Panc1 (cell line): ENCODE measurements around the gene GPATCH8. TPM values are rescaled to one million over a fixed set of nuclear protein-coding genes. Genes with fewer than 3 reads are reported as not detected.

Experiments
- ATAC-seq: fragments of 200-7000 bp; cut with Tn5 transposase; 2 replicates; pipeline ENCODE4 v1.9.1; 2020; ENCODE audit warnings: mild to moderate bottlenecking, moderate library complexity
- BruUV-seq: library from RNA; stranded (reverse); fragments of 400-500 nt; replicated peaks from 2 replicates; lab custom pipeline; 2021; lab: Mats Ljungman, UMichigan
- CTCF ChIA-PET: fragments of 300-600 bp; sonication (Branson Sonifier 250); formaldehyde crosslinking; loops from one replicate; lab custom pipeline; 2022; ENCODE audit warnings: antibody characterized with exemption; lab: Charles Lee
- POLR2A ChIA-PET: fragments of 300-600 bp; sonication (Branson Sonifier 250); formaldehyde crosslinking; loops from one replicate; lab custom pipeline; 2022; ENCODE audit warnings: antibody characterized with exemption; lab: Charles Lee
- DNase-seq: peaks from one replicate; pipeline ENCODE4 v3.0.0-alpha.2; 2010; ENCODE audit warnings: low read depth, low spot score
- H3K27ac ChIP-seq: 2 replicates; pipeline ENCODE4 v1.5.1; 2011; ENCODE audit warnings: mild to moderate bottlenecking, low read length, inconsistent platforms
- H3K27me3 ChIP-seq: fragments of 200-500 bp; sonication (Bioruptor generic); 2 replicates; pipeline ENCODE4 v1.6.0; 2014; ENCODE audit warnings: low read length, inconsistent platforms; ENCODE audit not compliant: control insufficient read depth, insufficient read depth
- H3K36me3 ChIP-seq: fragments of 200-500 bp; sonication (Bioruptor generic); 2 replicates; pipeline ENCODE4 v1.5.1; 2014; ENCODE audit warnings: inconsistent platforms, mild to moderate bottlenecking, low read length, moderate library complexity; ENCODE audit not compliant: control insufficient read depth, insufficient read depth
- H3K4me1 ChIP-seq: 2 replicates; pipeline ENCODE4 v1.5.1; 2011; ENCODE audit warnings: inconsistent platforms, mild to moderate bottlenecking, low read length, moderate library complexity; ENCODE audit not compliant: control insufficient read depth, insufficient read depth
- H3K4me3 ChIP-seq, 2 experiments: 2 replicates each; pipeline ENCODE4 v1.5.1; 2011 to 2012; ENCODE audit warnings: low read depth in 2 of 2, low read length in 2 of 2, mild to moderate bottlenecking in 2 of 2, inconsistent platforms in 1 of 2, moderate library complexity in 1 of 2
- H3K9me3 ChIP-seq: fragments of 200-500 bp; sonication (Bioruptor generic); 2 replicates; pipeline ENCODE4 v1.5.1; 2014; ENCODE audit warnings: low read depth, mild to moderate bottlenecking, inconsistent platforms, low read length, moderate library complexity; ENCODE audit not compliant: control insufficient read depth, insufficient read depth
- SIN3A ChIP-seq: IDR thresholded peaks from 2 replicates; pipeline ENCODE4 v1.6.1; 2012; ENCODE audit warnings: low read depth, mild to moderate bottlenecking, low read length, moderate library complexity, borderline replicate concordance; ENCODE audit not compliant: insufficient read depth
- in situ Hi-C: cut with HindIII; loops from 2 replicates; pipeline ENCODE4 v1.10.0; 2016; ENCODE audit warnings: low sequenced_read_pairs, low pct_unique_long_range_greater_than_20kb
- intact Hi-C: fragments of 100-400 bp; cut with micrococcal nuclease; formaldehyde crosslinking; loops from one replicate; pipeline ENCODE4 v1.10.0; 2022; ENCODE audit not compliant: unreplicated experiment
- total RNA-seq: library from RNA; stranded (reverse); gene quantifications from one replicate; pipeline ENCODE4 v1.2.1, GENCODE V29; 2021; ENCODE audit not compliant: unreplicated experiment
- TF ChIP-seq, protein P1 (sequence below), 2 experiments: IDR thresholded peaks; 2 replicates each; pipeline ENCODE4 v1.6.1; 2011 to 2012; ENCODE audit warnings: low read depth in 2 of 2, control low read depth in 1 of 2, low read length in 1 of 2, mild to moderate bottlenecking in 1 of 2, moderate library complexity in 1 of 2; ENCODE audit not compliant: insufficient read depth in 1 of 2
- TF ChIP-seq, protein P2 (sequence below): fragments of 450-650 bp; IDR thresholded peaks from 2 replicates; pipeline ENCODE4 v1.5.1; 2017; ENCODE audit warnings: mild to moderate bottlenecking

Gene GPATCH8
- total RNA-seq, 1 experiment from 2014 or later: 30.8 TPM

DNA sequence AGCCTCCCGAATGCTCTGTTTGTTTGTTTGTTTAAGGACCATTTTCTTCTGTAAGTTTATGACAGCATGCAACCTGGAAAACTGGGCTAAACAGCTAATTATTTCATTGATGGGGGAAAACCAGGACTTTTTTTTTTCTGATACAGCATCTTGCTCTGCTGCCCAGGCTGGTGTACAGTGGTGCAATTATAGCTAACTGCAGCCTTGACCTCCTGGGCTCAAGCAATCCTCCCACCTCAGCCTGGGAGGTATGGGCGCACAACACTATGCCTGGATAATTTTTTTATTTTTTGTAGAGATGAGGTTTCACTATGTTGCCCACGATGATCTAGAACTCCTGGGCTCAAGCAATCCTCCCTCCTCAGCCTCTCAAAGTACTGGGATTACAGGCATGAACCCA is 37.3 kb downstream of the GPATCH8 start:
- no TSS peak for BruUV-seq
- CTCF ChIA-PET: no interaction called here
- intact Hi-C loops (no loop called here), in situ Hi-C loops (no loop called here)
- H3K27me3 ChIP-seq: no peaks in the 10 kb centered on the region
- H3K4me3 ChIP-seq: no peak overlapping the region
- H3K4me1 ChIP-seq: peaks cover 12% of the 10 kb centered on the region; the same call in 1 of the 2 replicates
- POLR2A ChIA-PET: no interaction called here
- DNase-seq (no peak), ATAC-seq (no peak)
- H3K9me3 ChIP-seq: no peaks in the 10 kb centered on the region
- no peak overlapping the region for H3K27ac ChIP-seq
- H3K36me3 ChIP-seq: no peaks in the 10 kb centered on the region; the same call in 1 of the 2 replicates
- TF ChIP-seq, protein P1, sequence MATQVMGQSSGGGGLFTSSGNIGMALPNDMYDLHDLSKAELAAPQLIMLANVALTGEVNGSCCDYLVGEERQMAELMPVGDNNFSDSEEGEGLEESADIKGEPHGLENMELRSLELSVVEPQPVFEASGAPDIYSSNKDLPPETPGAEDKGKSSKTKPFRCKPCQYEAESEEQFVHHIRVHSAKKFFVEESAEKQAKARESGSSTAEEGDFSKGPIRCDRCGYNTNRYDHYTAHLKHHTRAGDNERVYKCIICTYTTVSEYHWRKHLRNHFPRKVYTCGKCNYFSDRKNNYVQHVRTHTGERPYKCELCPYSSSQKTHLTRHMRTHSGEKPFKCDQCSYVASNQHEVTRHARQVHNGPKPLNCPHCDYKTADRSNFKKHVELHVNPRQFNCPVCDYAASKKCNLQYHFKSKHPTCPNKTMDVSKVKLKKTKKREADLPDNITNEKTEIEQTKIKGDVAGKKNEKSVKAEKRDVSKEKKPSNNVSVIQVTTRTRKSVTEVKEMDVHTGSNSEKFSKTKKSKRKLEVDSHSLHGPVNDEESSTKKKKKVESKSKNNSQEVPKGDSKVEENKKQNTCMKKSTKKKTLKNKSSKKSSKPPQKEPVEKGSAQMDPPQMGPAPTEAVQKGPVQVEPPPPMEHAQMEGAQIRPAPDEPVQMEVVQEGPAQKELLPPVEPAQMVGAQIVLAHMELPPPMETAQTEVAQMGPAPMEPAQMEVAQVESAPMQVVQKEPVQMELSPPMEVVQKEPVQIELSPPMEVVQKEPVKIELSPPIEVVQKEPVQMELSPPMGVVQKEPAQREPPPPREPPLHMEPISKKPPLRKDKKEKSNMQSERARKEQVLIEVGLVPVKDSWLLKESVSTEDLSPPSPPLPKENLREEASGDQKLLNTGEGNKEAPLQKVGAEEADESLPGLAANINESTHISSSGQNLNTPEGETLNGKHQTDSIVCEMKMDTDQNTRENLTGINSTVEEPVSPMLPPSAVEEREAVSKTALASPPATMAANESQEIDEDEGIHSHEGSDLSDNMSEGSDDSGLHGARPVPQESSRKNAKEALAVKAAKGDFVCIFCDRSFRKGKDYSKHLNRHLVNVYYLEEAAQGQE (IDR thresholded peaks at IDR 0.05; ENCODE audit: insufficient read depth in 1 of 2, low read depth in 2 of 2, low read length in 1 of 2): no peak
- TF ChIP-seq, protein P2, sequence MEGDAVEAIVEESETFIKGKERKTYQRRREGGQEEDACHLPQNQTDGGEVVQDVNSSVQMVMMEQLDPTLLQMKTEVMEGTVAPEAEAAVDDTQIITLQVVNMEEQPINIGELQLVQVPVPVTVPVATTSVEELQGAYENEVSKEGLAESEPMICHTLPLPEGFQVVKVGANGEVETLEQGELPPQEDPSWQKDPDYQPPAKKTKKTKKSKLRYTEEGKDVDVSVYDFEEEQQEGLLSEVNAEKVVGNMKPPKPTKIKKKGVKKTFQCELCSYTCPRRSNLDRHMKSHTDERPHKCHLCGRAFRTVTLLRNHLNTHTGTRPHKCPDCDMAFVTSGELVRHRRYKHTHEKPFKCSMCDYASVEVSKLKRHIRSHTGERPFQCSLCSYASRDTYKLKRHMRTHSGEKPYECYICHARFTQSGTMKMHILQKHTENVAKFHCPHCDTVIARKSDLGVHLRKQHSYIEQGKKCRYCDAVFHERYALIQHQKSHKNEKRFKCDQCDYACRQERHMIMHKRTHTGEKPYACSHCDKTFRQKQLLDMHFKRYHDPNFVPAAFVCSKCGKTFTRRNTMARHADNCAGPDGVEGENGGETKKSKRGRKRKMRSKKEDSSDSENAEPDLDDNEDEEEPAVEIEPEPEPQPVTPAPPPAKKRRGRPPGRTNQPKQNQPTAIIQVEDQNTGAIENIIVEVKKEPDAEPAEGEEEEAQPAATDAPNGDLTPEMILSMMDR: no peak

DNA sequence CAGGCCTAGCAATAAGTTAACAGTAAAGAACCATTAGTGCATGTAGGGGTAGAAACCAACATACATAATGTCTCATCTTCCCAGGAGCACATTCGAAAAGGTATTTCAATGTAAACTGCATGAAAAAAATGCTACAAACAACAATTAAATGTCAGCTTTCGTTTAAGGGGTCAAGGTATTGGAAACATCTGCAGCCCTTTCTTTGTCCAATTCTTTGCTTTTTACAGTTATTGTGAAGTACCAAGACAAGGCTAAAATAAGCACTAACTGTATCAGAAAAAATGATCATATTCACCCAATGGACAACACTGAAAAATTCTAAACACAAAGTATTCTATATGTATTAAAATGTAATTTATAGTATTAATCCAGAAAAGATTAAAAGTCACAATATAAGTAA is 37.9 kb downstream of the GPATCH8 start:
- intact Hi-C loops (no loop called here), in situ Hi-C loops (no loop called here)
- no TSS peak for BruUV-seq
- Histone ChIP-seq H3K27ac (no peak overlapping the region), H3K4me1 (peaks cover 12% of the 10 kb centered on the region; the same call in 1 of the 2 replicates), H3K27me3 (no peaks in the 10 kb centered on the region), H3K4me3 (no peak overlapping the region), H3K36me3 (no peaks in the 10 kb centered on the region; the same call in 1 of the 2 replicates), H3K9me3 (no peaks in the 10 kb centered on the region)
- no peak for TF ChIP-seq SIN3A
- TF ChIP-seq, protein P1 (IDR thresholded peaks at IDR 0.05; ENCODE audit: insufficient read depth in 1 of 2, low read depth in 2 of 2, low read length in 1 of 2): no peak
- TF ChIP-seq, protein P2: no peak
- no peak for ATAC-seq
- ChIA-PET POLR2A (no interaction called here), CTCF (no interaction called here)
- DNase-seq: no peak
